ENCODE data around the gene UBE2F.

GRCh38 chr2:238042849-238043584, 76.2 kb downstream of the UBE2F start:
- TF ChIP-seq POLR2A (IDR thresholded peaks at IDR 0.05), result no peak
- TF ChIP-seq POLR2AphosphoS5 (IDR thresholded peaks at IDR 0.05), result no peak
- TF ChIP-seq, protein P1, sequence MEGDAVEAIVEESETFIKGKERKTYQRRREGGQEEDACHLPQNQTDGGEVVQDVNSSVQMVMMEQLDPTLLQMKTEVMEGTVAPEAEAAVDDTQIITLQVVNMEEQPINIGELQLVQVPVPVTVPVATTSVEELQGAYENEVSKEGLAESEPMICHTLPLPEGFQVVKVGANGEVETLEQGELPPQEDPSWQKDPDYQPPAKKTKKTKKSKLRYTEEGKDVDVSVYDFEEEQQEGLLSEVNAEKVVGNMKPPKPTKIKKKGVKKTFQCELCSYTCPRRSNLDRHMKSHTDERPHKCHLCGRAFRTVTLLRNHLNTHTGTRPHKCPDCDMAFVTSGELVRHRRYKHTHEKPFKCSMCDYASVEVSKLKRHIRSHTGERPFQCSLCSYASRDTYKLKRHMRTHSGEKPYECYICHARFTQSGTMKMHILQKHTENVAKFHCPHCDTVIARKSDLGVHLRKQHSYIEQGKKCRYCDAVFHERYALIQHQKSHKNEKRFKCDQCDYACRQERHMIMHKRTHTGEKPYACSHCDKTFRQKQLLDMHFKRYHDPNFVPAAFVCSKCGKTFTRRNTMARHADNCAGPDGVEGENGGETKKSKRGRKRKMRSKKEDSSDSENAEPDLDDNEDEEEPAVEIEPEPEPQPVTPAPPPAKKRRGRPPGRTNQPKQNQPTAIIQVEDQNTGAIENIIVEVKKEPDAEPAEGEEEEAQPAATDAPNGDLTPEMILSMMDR (IDR thresholded peaks at IDR 0.05), result no peak
